ENCODE measurements around the gene FAM161B. TPM values are rescaled to one million over a fixed set of nuclear protein-coding genes. Genes with fewer than 3 reads are reported as not detected.

Gene FAM161B
- 1 to 10 TPM; 2.6 to 6.2 (median 4.0) TPM for total RNA-seq

GRCh38 chr14:73949752-73950734 is at the start of gene FAM161B, which contains the start of gene COQ6:
Gene FAM161B, minus strand, starts transcription at chr14:73950094. Its CDS starts 68 bp downstream, at chr14:73950026.
Gene COQ6, plus strand, starts transcription at chr14:73950302. Its CDS starts 31 bp downstream, at chr14:73950333.
- TF ChIP-seq EP300 (IDR thresholded peaks at IDR 0.05) = peak in 1 of 4 donors; percentile 36
- TF ChIP-seq POLR2A (IDR thresholded peaks at IDR 0.05) = peak in 3 of 4 donors; percentile 63 to 94 (median 88)
- peak; percentile 81 to 87 for TF ChIP-seq POLR2AphosphoS5 (IDR thresholded peaks at IDR 0.05)
- peak in 5 of 6 experiments; percentile 10 to 50 (median 26) for TF ChIP-seq CTCF (IDR thresholded peaks at IDR 0.05)
- WGBS, 2 donors = 0 to 1% methylated on average over 40 to 66 of the region's 70 CpGs
- Histone ChIP-seq H3K9me3 (no peaks in the 10 kb centered on the region), H3K4me3 (peak within 1 kb of the TSS; percentile 77 to 87 (median 84)), H3K4me1 (peaks cover 5 to 19% (median 13%) of the 10 kb centered on the region in 4 donors), H3K27ac (peak within 1 kb of the TSS; percentile 88 to 93 (median 92)), H3K27me3 (no peaks in the 10 kb centered on the region), H3K36me3 (peaks cover 12 to 23% (median 13%) of the 10 kb centered on the region in 4 donors)
- DNase-seq (peak; percentile 94 to 96), ATAC-seq (ENCODE audit: low FRiP score in 2 of 2) (peak; percentile 98 to 99)

- DNase-seq (no peak), ATAC-seq (ENCODE audit: low FRiP score in 2 of 2) (no peak)
- Histone ChIP-seq H3K9me3 (no peaks in the 10 kb centered on the region), H3K27ac (no peak overlapping the region), H3K36me3 (peaks cover 2 to 26% (median 9%) of the 10 kb centered on the region in 4 donors), H3K4me1 (no peaks in the 10 kb centered on the region), H3K4me3 (no peak overlapping the region), H3K27me3 (no peaks in the 10 kb centered on the region)
- 91 to 92% methylated on average over 2 of the region's 2 CpGs for WGBS, 2 donors
- TF ChIP-seq CTCF (IDR thresholded peaks at IDR 0.05) (no peak), EP300 (IDR thresholded peaks at IDR 0.05) (no peak), POLR2A (IDR thresholded peaks at IDR 0.05) (no peak), POLR2AphosphoS5 (IDR thresholded peaks at IDR 0.05) (no peak)
Measured at GRCh38 chr14:73998726-73999125, 48.8 kb upstream of the FAM161B start.

- no peak for TF ChIP-seq CTCF (IDR thresholded peaks at IDR 0.05)
- no peak for TF ChIP-seq EP300 (IDR thresholded peaks at IDR 0.05)
- TF ChIP-seq POLR2A (IDR thresholded peaks at IDR 0.05) = no peak
- Histone ChIP-seq H3K36me3 (peaks cover 2 to 20% (median 7%) of the 10 kb centered on the region in 4 donors), H3K9me3 (no peaks in the 10 kb centered on the region), H3K4me1 (no peaks in the 10 kb centered on the region), H3K27me3 (no peaks in the 10 kb centered on the region), H3K27ac (no peak overlapping the region), H3K4me3 (no peak overlapping the region)
- DNase-seq (no peak), ATAC-seq (ENCODE audit: low FRiP score in 2 of 2) (no peak)
- WGBS, 2 donors = 88 to 92% methylated on average over 7 of the region's 7 CpGs
Measured at GRCh38 chr14:73997944-73998447, 48.1 kb upstream of the FAM161B start.

GRCh38 chr14:73997108-73997943 is 47.4 kb upstream of the FAM161B start:
- Histone ChIP-seq H3K9me3 (no peaks in the 10 kb centered on the region), H3K27ac (no peak overlapping the region), H3K4me3 (no peak overlapping the region), H3K4me1 (no peaks in the 10 kb centered on the region), H3K27me3 (no peaks in the 10 kb centered on the region), H3K36me3 (peaks cover 2 to 20% (median 7%) of the 10 kb centered on the region in 4 donors)
- DNase-seq = no peak
- TF ChIP-seq CTCF (IDR thresholded peaks at IDR 0.05) (no peak), POLR2AphosphoS5 (IDR thresholded peaks at IDR 0.05) (no peak), POLR2A (IDR thresholded peaks at IDR 0.05) (no peak), EP300 (IDR thresholded peaks at IDR 0.05) (no peak)
- WGBS, 2 donors = 90 to 100% methylated on average over 1 of the region's 1 CpG
- ATAC-seq (ENCODE audit: low FRiP score in 2 of 2) = no peak
